Measurements from ENCODE around the gene MYH7.
"Not testable (repeated sequence)": the region's sequence is repeated elsewhere in the genome, so short reads cannot be mapped to it uniquely, and the experiment has no call there.

Gene MYH7

GRCh38 chr14:23387916-23388882 is 47.3 kb downstream of the MYH7 start:
- DNase-seq (ENCODE audit: low read depth in 2 of 2): no peak

GRCh38 chr14:23386999-23387398 is 48.5 kb downstream of the MYH7 start:
- DNase-seq (ENCODE audit: low read depth in 2 of 2): no peak

GRCh38 chr14:23386266-23386657 is 49.2 kb downstream of the MYH7 start:
- not testable (repeated sequence) for DNase-seq (ENCODE audit: low read depth in 2 of 2)

GRCh38 chr14:23385642-23386265 is 49.7 kb downstream of the MYH7 start:
- DNase-seq (ENCODE audit: low read depth in 2 of 2): no peak

GRCh38 chr14:23385244-23385641 is 50.2 kb downstream of the MYH7 start:
- DNase-seq (ENCODE audit: low read depth in 2 of 2): no peak

- DNase-seq (ENCODE audit: low read depth in 2 of 2): no peak
Measured at GRCh38 chr14:23384364-23385080, 50.9 kb downstream of the MYH7 start.

GRCh38 chr14:23382731-23383440 is 52.6 kb downstream of the MYH7 start:
- DNase-seq (ENCODE audit: low read depth in 2 of 2): no peak

GRCh38 chr14:23382276-23382675 is 53.2 kb downstream of the MYH7 start:
- DNase-seq (ENCODE audit: low read depth in 2 of 2): no peak

- DNase-seq (ENCODE audit: low read depth in 2 of 2): no peak
Measured at GRCh38 chr14:23381871-23382270, 53.6 kb downstream of the MYH7 start.

GRCh38 chr14:23380976-23381375 is 54.5 kb downstream of the MYH7 start:
- DNase-seq (ENCODE audit: low read depth in 2 of 2): no peak

GRCh38 chr14:23380197-23380914 is 55.1 kb downstream of the MYH7 start:
- no peak for DNase-seq (ENCODE audit: low read depth in 2 of 2)

GRCh38 chr14:23379366-23380196 is 55.9 kb downstream of the MYH7 start:
- DNase-seq (ENCODE audit: low read depth in 2 of 2): peak; percentile 56 to 68

GRCh38 chr14:23378612-23379220 is 56.7 kb downstream of the MYH7 start:
- no peak for DNase-seq (ENCODE audit: low read depth in 2 of 2)

GRCh38 chr14:23377573-23378563 is 57.6 kb downstream of the MYH7 start:
- no peak for DNase-seq (ENCODE audit: low read depth in 2 of 2)

- DNase-seq (ENCODE audit: low read depth in 2 of 2): no peak
Measured at GRCh38 chr14:23377198-23377550, 58.3 kb downstream of the MYH7 start.

- DNase-seq (ENCODE audit: low read depth in 2 of 2): no peak
Measured at GRCh38 chr14:23376482-23377197, 58.8 kb downstream of the MYH7 start, which contains the start of gene CMTM5. Gene CMTM5 (plus strand): TSS chr14:23377046. CDS start chr14:23377252, 206 bp downstream.

GRCh38 chr14:23375527-23376251 is 59.8 kb downstream of the MYH7 start:
- no peak for DNase-seq (ENCODE audit: low read depth in 2 of 2)
